ENCODE measurements around the gene MPZL2.

- no peak for TF ChIP-seq CTCF (IDR thresholded peaks at IDR 0.05)
- TF ChIP-seq POLR2AphosphoS5 (IDR thresholded peaks at IDR 0.05; ENCODE audit: insufficient read depth in 1 of 2, low read depth in 1 of 2), result no peak
Observed at GRCh38 chr11:118241764-118242098, 22.4 kb downstream of the MPZL2 start.
